H9 (cell line): Measurements from ENCODE around the gene FBXW9. TPM values are rescaled to one million over a fixed set of nuclear protein-coding genes. Genes with fewer than 3 reads are reported as not detected.

Source experiments
- DNase-seq: peaks from one replicate; pipeline ENCODE4 v3.0.0-alpha.2; 2017
- H2AFZ ChIP-seq: one replicate; pipeline ENCODE4 v1.6.1; 2013; ENCODE audit warnings: mild to moderate bottlenecking, low read length, control low read depth, moderate library complexity
- H2AK5ac ChIP-seq: 2 replicates; pipeline ENCODE4 v1.6.1; 2013; ENCODE audit warnings: low read length, control low read depth, mixed read lengths; ENCODE audit not compliant: insufficient read length
- H2BK120ac ChIP-seq: one replicate; pipeline ENCODE4 v1.6.1; 2013; ENCODE audit warnings: low read depth, mild to moderate bottlenecking, low read length, control low read depth, inconsistent platforms; ENCODE audit not compliant: poor library complexity, severe bottlenecking
- H2BK12ac ChIP-seq: 2 replicates; pipeline ENCODE4 v1.6.1; 2013; ENCODE audit warnings: low read length, control low read depth, mixed read lengths, low read depth; ENCODE audit not compliant: insufficient read length
- H2BK15ac ChIP-seq: 2 replicates; pipeline ENCODE4 v1.6.1; 2013; ENCODE audit warnings: low read depth, low read length, control low read depth
- H2BK20ac ChIP-seq: one replicate; pipeline ENCODE4 v1.6.1; 2013; ENCODE audit warnings: low read depth, mild to moderate bottlenecking, low read length, control low read depth, inconsistent platforms; ENCODE audit not compliant: poor library complexity, severe bottlenecking
- H2BK5ac ChIP-seq: 2 replicates; pipeline ENCODE4 v1.6.1; 2013; ENCODE audit warnings: low read length, control low read depth, mixed read lengths; ENCODE audit not compliant: insufficient read length
- H3K14ac ChIP-seq: 2 replicates; pipeline ENCODE4 v1.6.1; 2013; ENCODE audit warnings: low read length, control low read depth; ENCODE audit not compliant: insufficient read depth
- H3K18ac ChIP-seq: 2 replicates; pipeline ENCODE4 v1.6.1; 2013; ENCODE audit warnings: low read depth, mild to moderate bottlenecking, mixed read lengths, low read length, control low read depth; ENCODE audit not compliant: insufficient read length
- H3K23ac ChIP-seq: 2 replicates; pipeline ENCODE4 v1.6.1; 2013; ENCODE audit warnings: low read length, control low read depth, mixed read lengths, low read depth; ENCODE audit not compliant: insufficient read length
- H3K23me2 ChIP-seq: 2 replicates; pipeline ENCODE4 v1.6.1; 2013; ENCODE audit warnings: low read depth, mild to moderate bottlenecking, mixed read lengths, low read length, control low read depth; ENCODE audit not compliant: insufficient read length, poor library complexity, severe bottlenecking
- H3K27ac ChIP-seq: 2 replicates; pipeline ENCODE4 v1.5.1; 2013; ENCODE audit warnings: low read length, control low read depth, mixed read lengths, low read depth; ENCODE audit not compliant: insufficient read length
- H3K27me3 ChIP-seq: 2 replicates; pipeline ENCODE4 v1.6.1; 2013; ENCODE audit warnings: low read length, control low read depth, inconsistent platforms; ENCODE audit not compliant: insufficient read depth
- H3K4ac ChIP-seq: 2 replicates; pipeline ENCODE4 v1.6.1; 2013; ENCODE audit warnings: low read depth, mild to moderate bottlenecking, control low read depth, inconsistent platforms, low read length, moderate library complexity
- H3K4me1 ChIP-seq: 2 replicates; pipeline ENCODE4 v1.6.1; 2013; ENCODE audit warnings: low read length, control low read depth, inconsistent platforms; ENCODE audit not compliant: insufficient read depth
- H3K4me2 ChIP-seq: 2 replicates; pipeline ENCODE4 v1.6.1; 2013; ENCODE audit warnings: low read length, control low read depth, mixed read lengths; ENCODE audit not compliant: insufficient read length, insufficient read depth
- H3K56ac ChIP-seq: 2 replicates; pipeline ENCODE4 v1.6.1; 2013; ENCODE audit warnings: low read depth, mild to moderate bottlenecking, mixed read lengths, low read length, control low read depth; ENCODE audit not compliant: insufficient read length
- H3K79me1 ChIP-seq: 2 replicates; pipeline ENCODE4 v1.6.1; 2013; ENCODE audit warnings: low read depth, mild to moderate bottlenecking, moderate library complexity, low read length, control low read depth, inconsistent platforms; ENCODE audit not compliant: insufficient read depth, poor library complexity, severe bottlenecking
- H3K79me2 ChIP-seq: 2 replicates; pipeline ENCODE4 v1.6.1; 2013; ENCODE audit warnings: low read length, control low read depth, inconsistent platforms; ENCODE audit not compliant: insufficient read depth
- H3K9ac ChIP-seq: 2 replicates; pipeline ENCODE4 v1.6.1; 2013; ENCODE audit warnings: low read length, control low read depth, mixed read lengths; ENCODE audit not compliant: insufficient read length; ENCODE audit errors: extremely low read depth
- H3K9me3 ChIP-seq: one replicate; pipeline ENCODE4 v1.6.1; 2013; ENCODE audit warnings: low read depth, low read length, inconsistent platforms; ENCODE audit not compliant: control insufficient read depth
- H3T11ph ChIP-seq: one replicate; pipeline ENCODE4 v1.6.1; 2013; ENCODE audit warnings: mild to moderate bottlenecking, low read length, control low read depth, inconsistent platforms
- H4K20me1 ChIP-seq: one replicate; pipeline ENCODE4 v1.6.1; 2013; ENCODE audit not compliant: control insufficient read depth, insufficient read length, insufficient read depth
- H4K5ac ChIP-seq: 2 replicates; pipeline ENCODE4 v1.6.1; 2013; ENCODE audit warnings: low read depth, mild to moderate bottlenecking, mixed read lengths, low read length, control low read depth; ENCODE audit not compliant: insufficient read length
- H4K8ac ChIP-seq: replicated peaks from 2 replicates; pipeline ENCODE4 v1.6.1; 2013; ENCODE audit warnings: low read length, control low read depth, mixed read lengths, low read depth; ENCODE audit not compliant: insufficient read length
- H4K91ac ChIP-seq: 2 replicates; pipeline ENCODE4 v1.6.1; 2013; ENCODE audit warnings: low read depth, mild to moderate bottlenecking, moderate library complexity, mixed read lengths, low read length, control low read depth; ENCODE audit not compliant: insufficient read length
- H3K27ac Mint-ChIP-seq, 3 experiments: 2 replicates in 2 of 3; 3 replicates in 1 of 3; pipeline ENCODE4 v1.8.0; 2020 to 2021; ENCODE audit warnings: mixed read lengths in 3 of 3, mild to moderate bottlenecking in 1 of 3, moderate library complexity in 1 of 3
- H3K27me3 Mint-ChIP-seq: 2 replicates; pipeline ENCODE4 v1.8.0; 2021; ENCODE audit warnings: low read depth, mild to moderate bottlenecking, moderate library complexity, mixed read lengths
- H3K36me3 Mint-ChIP-seq, 3 experiments: 2 replicates in 2 of 3; 3 replicates in 1 of 3; pipeline ENCODE4 v1.8.0; 2020 to 2021; ENCODE audit warnings: low read depth in 3 of 3, mixed read lengths in 3 of 3; ENCODE audit not compliant: insufficient read depth in 1 of 3
- H3K4me1 Mint-ChIP-seq, 2 experiments: 2 replicates each; pipeline ENCODE4 v1.8.0; 2020; ENCODE audit warnings: mixed read lengths in 2 of 2
- H3K4me3 Mint-ChIP-seq, 2 experiments: 2 replicates in 1 of 2; 3 replicates in 1 of 2; pipeline ENCODE4 v1.8.0; 2020 to 2021; ENCODE audit warnings: mild to moderate bottlenecking in 2 of 2, mixed read lengths in 2 of 2, moderate library complexity in 1 of 2
- H3K9me3 Mint-ChIP-seq, 2 experiments: 2 replicates in 1 of 2; 3 replicates in 1 of 2; pipeline ENCODE4 v1.8.0; 2020; ENCODE audit warnings: mild to moderate bottlenecking in 2 of 2, mixed read lengths in 2 of 2, moderate library complexity in 1 of 2
- WGBS: extraction: QIAGEN DNeasy Blood & Tissue Kit; methylation state at CpG from one replicate; pipeline ENCODE4 v1.1.7; 2013; ENCODE audit warnings: missing lambda C conversion rate, low lambda C conversion rate, mixed read lengths; ENCODE audit not compliant: insufficient read length; ENCODE audit errors: extremely low coverage; 5-methylcytosine and 5-hydroxymethylcytosine counted together
- total RNA-seq: library from RNA; stranded (reverse); gene quantifications from 2 replicates; pipeline ENCODE4 v1.2.1, GENCODE V29; 2021
- TF ChIP-seq, protein P1 (sequence below): fragments of 200-600 bp; sonication (generic); conservative IDR thresholded peaks from 3 replicates; pipeline ENCODE4 v1.8.0; 2021; ENCODE audit warnings: antibody characterized with exemption, mild to moderate bottlenecking

The FBXW9 gene
- total RNA-seq, 1 experiment from 2014 or later = 11.7 TPM

- H3K4me1 ChIP-seq = no peaks in the 10 kb centered on the region
- WGBS = no CpG with 5 or more reads among the region's 10 CpGs
- TF ChIP-seq, protein P1, sequence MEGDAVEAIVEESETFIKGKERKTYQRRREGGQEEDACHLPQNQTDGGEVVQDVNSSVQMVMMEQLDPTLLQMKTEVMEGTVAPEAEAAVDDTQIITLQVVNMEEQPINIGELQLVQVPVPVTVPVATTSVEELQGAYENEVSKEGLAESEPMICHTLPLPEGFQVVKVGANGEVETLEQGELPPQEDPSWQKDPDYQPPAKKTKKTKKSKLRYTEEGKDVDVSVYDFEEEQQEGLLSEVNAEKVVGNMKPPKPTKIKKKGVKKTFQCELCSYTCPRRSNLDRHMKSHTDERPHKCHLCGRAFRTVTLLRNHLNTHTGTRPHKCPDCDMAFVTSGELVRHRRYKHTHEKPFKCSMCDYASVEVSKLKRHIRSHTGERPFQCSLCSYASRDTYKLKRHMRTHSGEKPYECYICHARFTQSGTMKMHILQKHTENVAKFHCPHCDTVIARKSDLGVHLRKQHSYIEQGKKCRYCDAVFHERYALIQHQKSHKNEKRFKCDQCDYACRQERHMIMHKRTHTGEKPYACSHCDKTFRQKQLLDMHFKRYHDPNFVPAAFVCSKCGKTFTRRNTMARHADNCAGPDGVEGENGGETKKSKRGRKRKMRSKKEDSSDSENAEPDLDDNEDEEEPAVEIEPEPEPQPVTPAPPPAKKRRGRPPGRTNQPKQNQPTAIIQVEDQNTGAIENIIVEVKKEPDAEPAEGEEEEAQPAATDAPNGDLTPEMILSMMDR = no peak
- no peak overlapping the region for H3K4ac ChIP-seq
- no peak overlapping the region for H3K27ac ChIP-seq
- Mint-ChIP-seq H3K4me1 (peaks cover 15 to 31% of the 10 kb centered on the region in 2 experiments), H3K27ac (no peak overlapping the region), H3K9me3 (no peaks in the 10 kb centered on the region; a peak in 1 of 5 replicates), H3K27me3 (peaks cover 2% of the 10 kb centered on the region), H3K4me3 (no peak overlapping the region; a peak in 1 of 5 replicates), H3K36me3 (peaks cover 26 to 63% (median 56%) of the 10 kb centered on the region in 3 experiments)
- no peak overlapping the region for H3K14ac ChIP-seq
- H3K56ac ChIP-seq = no peak overlapping the region
- H2BK5ac ChIP-seq = no peak overlapping the region
- H4K5ac ChIP-seq = no peak overlapping the region
- H2BK120ac ChIP-seq = no peak overlapping the region
- H3K23ac ChIP-seq = no peak overlapping the region
- H3K79me1 ChIP-seq = no peaks in the 10 kb centered on the region
- no peak overlapping the region for H2AFZ ChIP-seq
- H3K9me3 ChIP-seq = no peaks in the 10 kb centered on the region
- H3K79me2 ChIP-seq = no peaks in the 10 kb centered on the region
- H4K8ac ChIP-seq = no peak overlapping the region
- H3T11ph ChIP-seq = no peak overlapping the region
- DNase-seq = no peak
- H3K27me3 ChIP-seq = no peaks in the 10 kb centered on the region
- H3K9ac ChIP-seq = no peak overlapping the region
- H4K91ac ChIP-seq = no peak overlapping the region
- no peak overlapping the region for H3K18ac ChIP-seq
- H2BK20ac ChIP-seq = no peak overlapping the region
- H2AK5ac ChIP-seq = no peak overlapping the region
- no peaks in the 10 kb centered on the region for H4K20me1 ChIP-seq
- no peak overlapping the region for H2BK15ac ChIP-seq
- H3K4me2 ChIP-seq = no peak overlapping the region
- H2BK12ac ChIP-seq = no peak overlapping the region
- peaks cover 15% of the 10 kb centered on the region for H3K23me2 ChIP-seq
Measured at GRCh38 chr19:12672744-12673143, 23.7 kb downstream of the FBXW9 start.
